Activated naive CD8-positive, alpha-beta T cell treated with anti-CD3 and anti-CD28 coated beads, Interleukin-2, amount 10 ng/mL, durations not matched to agents 7 days and 5 days (primary cell): ENCODE data around the gene MPEG1. TPM values are rescaled to one million over a fixed set of nuclear protein-coding genes. Genes with fewer than 3 reads are reported as not detected.

Experiments
- ATAC-seq: fragments of 150-1000 bp; cut with Tn5 transposase; one replicate; pipeline ENCODE4 v1.10.0; 2021; ENCODE audit warnings: low read depth, moderate library complexity
- POLR2A ChIA-PET: fragments of 350-600 bp; sonication (Branson Sonifier 250); formaldehyde crosslinking; loops from one replicate; lab custom pipeline; 2021; ENCODE audit warnings: antibody characterized with exemption; lab: Charles Lee
- DNase-seq: peaks from one replicate; pipeline ENCODE4 v3.0.0; 2021
- H3K27ac Mint-ChIP-seq: one replicate; pipeline ENCODE4 v1.8.0; 2022; ENCODE audit warnings: mild to moderate bottlenecking, mixed read lengths
- H3K27me3 Mint-ChIP-seq: one replicate; pipeline ENCODE4 v1.8.0; 2022; ENCODE audit warnings: mild to moderate bottlenecking, moderate library complexity, mixed read lengths
- H3K36me3 Mint-ChIP-seq: one replicate; pipeline ENCODE4 v1.8.0; 2021; ENCODE audit warnings: mild to moderate bottlenecking, mixed read lengths
- H3K4me1 Mint-ChIP-seq: one replicate; pipeline ENCODE4 v1.8.0; 2021; ENCODE audit warnings: mixed read lengths
- H3K4me3 Mint-ChIP-seq: one replicate; pipeline ENCODE4 v1.8.0; 2022; ENCODE audit warnings: mild to moderate bottlenecking, moderate library complexity, mixed read lengths
- H3K9me3 Mint-ChIP-seq: one replicate; pipeline ENCODE4 v1.8.0; 2021; ENCODE audit warnings: mixed read lengths
- total RNA-seq, 2 experiments: library from RNA; stranded (reverse); gene quantifications; one replicate each; pipeline ENCODE4 v1.2.3, GENCODE V29; 2021

The MPEG1 gene
- total RNA-seq, 2 experiments from 2014 or later: 1.7 to 2.0 TPM

- Mint-ChIP-seq H3K27me3 (peaks cover 11% of the 10 kb centered on the region), H3K4me1 (peaks cover 10% of the 10 kb centered on the region), H3K4me3 (no peak overlapping the region), H3K9me3 (no peaks in the 10 kb centered on the region), H3K36me3 (no peaks in the 10 kb centered on the region), H3K27ac (no peak overlapping the region)
- DNase-seq: no peak
- POLR2A ChIA-PET: no interaction called here
- no peak for ATAC-seq
These were observed 21.6 kb downstream of the MPEG1 start for GRCh38 chr11:59191095-59191494.

- peaks cover 10% of the 10 kb centered on the region for H3K4me1 Mint-ChIP-seq
- no peak overlapping the region for H3K4me3 Mint-ChIP-seq
- peaks cover 9% of the 10 kb centered on the region for H3K27me3 Mint-ChIP-seq
- H3K36me3 Mint-ChIP-seq: no peaks in the 10 kb centered on the region
- DNase-seq (no peak), ATAC-seq (no peak)
- POLR2A ChIA-PET: no interaction called here
- H3K9me3 Mint-ChIP-seq: no peaks in the 10 kb centered on the region
- H3K27ac Mint-ChIP-seq: no peak overlapping the region
These were observed 22.7 kb downstream of the MPEG1 start for GRCh38 chr11:59189986-59190385.

GRCh38 chr11:59188954-59189353, 23.8 kb downstream of the MPEG1 start:
- no peaks in the 10 kb centered on the region for H3K36me3 Mint-ChIP-seq
- H3K4me3 Mint-ChIP-seq: no peak overlapping the region
- H3K27ac Mint-ChIP-seq: no peak overlapping the region
- POLR2A ChIA-PET: no interaction called here
- ATAC-seq (no peak), DNase-seq (no peak)
- H3K9me3 Mint-ChIP-seq: no peaks in the 10 kb centered on the region
- H3K27me3 Mint-ChIP-seq: peaks cover 9% of the 10 kb centered on the region
- H3K4me1 Mint-ChIP-seq: peaks cover 10% of the 10 kb centered on the region

GRCh38 chr11:59187587-59187986, 25.1 kb downstream of the MPEG1 start:
- DNase-seq: no peak
- Mint-ChIP-seq H3K4me1 (peaks cover 10% of the 10 kb centered on the region), H3K27ac (no peak overlapping the region), H3K27me3 (peaks cover 9% of the 10 kb centered on the region), H3K4me3 (no peak overlapping the region), H3K36me3 (no peaks in the 10 kb centered on the region), H3K9me3 (no peaks in the 10 kb centered on the region)
- no peak for ATAC-seq
- POLR2A ChIA-PET: no interaction called here

- H3K27ac Mint-ChIP-seq: no peak overlapping the region
- H3K9me3 Mint-ChIP-seq: no peaks in the 10 kb centered on the region
- no peaks in the 10 kb centered on the region for H3K36me3 Mint-ChIP-seq
- DNase-seq (no peak), ATAC-seq (no peak)
- POLR2A ChIA-PET: no interaction called here
- no peak overlapping the region for H3K4me3 Mint-ChIP-seq
- peaks cover 9% of the 10 kb centered on the region for H3K27me3 Mint-ChIP-seq
- peaks cover 10% of the 10 kb centered on the region for H3K4me1 Mint-ChIP-seq
These were observed 25.7 kb downstream of the MPEG1 start for GRCh38 chr11:59187035-59187434.

- POLR2A ChIA-PET: no interaction called here
- ATAC-seq (peak; percentile 47), DNase-seq (peak; percentile 63)
- no peaks in the 10 kb centered on the region for H3K36me3 Mint-ChIP-seq
- H3K9me3 Mint-ChIP-seq: no peaks in the 10 kb centered on the region
- H3K27me3 Mint-ChIP-seq: peaks cover 9% of the 10 kb centered on the region
- H3K27ac Mint-ChIP-seq: no peak overlapping the region
- H3K4me1 Mint-ChIP-seq: peaks cover 9% of the 10 kb centered on the region
- H3K4me3 Mint-ChIP-seq: no peak overlapping the region
These were observed 26.6 kb downstream of the MPEG1 start for GRCh38 chr11:59186130-59186594.

GRCh38 chr11:59185386-59185945, 27.3 kb downstream of the MPEG1 start:
- Mint-ChIP-seq H3K27ac (no peak overlapping the region), H3K27me3 (peaks cover 11% of the 10 kb centered on the region), H3K9me3 (no peaks in the 10 kb centered on the region), H3K36me3 (no peaks in the 10 kb centered on the region), H3K4me3 (no peak overlapping the region), H3K4me1 (peaks cover 2% of the 10 kb centered on the region)
- ATAC-seq (no peak), DNase-seq (no peak)
- POLR2A ChIA-PET: no interaction called here

- POLR2A ChIA-PET: no interaction called here
- Mint-ChIP-seq H3K4me1 (peaks cover 2% of the 10 kb centered on the region), H3K9me3 (no peaks in the 10 kb centered on the region), H3K27ac (no peak overlapping the region), H3K36me3 (no peaks in the 10 kb centered on the region), H3K4me3 (no peak overlapping the region), H3K27me3 (peaks cover 11% of the 10 kb centered on the region)
- DNase-seq (no peak), ATAC-seq (no peak)
These were observed 27.9 kb downstream of the MPEG1 start for GRCh38 chr11:59184691-59185339.

- DNase-seq (no peak), ATAC-seq (no peak)
- Mint-ChIP-seq H3K36me3 (no peaks in the 10 kb centered on the region), H3K4me3 (no peak overlapping the region), H3K9me3 (peaks cover 3% of the 10 kb centered on the region), H3K27me3 (peaks cover 11% of the 10 kb centered on the region), H3K4me1 (peaks cover 2% of the 10 kb centered on the region), H3K27ac (no peak overlapping the region)
- POLR2A ChIA-PET: no interaction called here
These were observed 29.0 kb downstream of the MPEG1 start for GRCh38 chr11:59183771-59184170.

- no peaks in the 10 kb centered on the region for H3K4me1 Mint-ChIP-seq
- DNase-seq: no peak
- ATAC-seq: no peak
- POLR2A ChIA-PET: no interaction called here
- peaks cover 8% of the 10 kb centered on the region for H3K27me3 Mint-ChIP-seq
- H3K36me3 Mint-ChIP-seq: no peaks in the 10 kb centered on the region
- no peak overlapping the region for H3K27ac Mint-ChIP-seq
- H3K4me3 Mint-ChIP-seq: no peak overlapping the region
- peaks cover 3% of the 10 kb centered on the region for H3K9me3 Mint-ChIP-seq
These were observed 30.1 kb downstream of the MPEG1 start for GRCh38 chr11:59182457-59183151.

- H3K27ac Mint-ChIP-seq: no peak overlapping the region
- no peak for DNase-seq
- H3K9me3 Mint-ChIP-seq: peaks cover 3% of the 10 kb centered on the region
- no peaks in the 10 kb centered on the region for H3K36me3 Mint-ChIP-seq
- H3K4me1 Mint-ChIP-seq: no peaks in the 10 kb centered on the region
- no peak overlapping the region for H3K4me3 Mint-ChIP-seq
- POLR2A ChIA-PET: no interaction called here
- H3K27me3 Mint-ChIP-seq: peaks cover 4% of the 10 kb centered on the region
- ATAC-seq: no peak
These were observed 30.8 kb downstream of the MPEG1 start for GRCh38 chr11:59181746-59182456.

GRCh38 chr11:59180907-59181306, 31.8 kb downstream of the MPEG1 start:
- no peak overlapping the region for H3K4me3 Mint-ChIP-seq
- H3K27me3 Mint-ChIP-seq: peaks cover 7% of the 10 kb centered on the region
- ATAC-seq: no peak
- H3K36me3 Mint-ChIP-seq: no peaks in the 10 kb centered on the region
- H3K27ac Mint-ChIP-seq: no peak overlapping the region
- no peak for DNase-seq
- H3K4me1 Mint-ChIP-seq: no peaks in the 10 kb centered on the region
- peaks cover 3% of the 10 kb centered on the region for H3K9me3 Mint-ChIP-seq
- POLR2A ChIA-PET: no interaction called here

- peaks cover 14% of the 10 kb centered on the region for H3K27me3 Mint-ChIP-seq
- DNase-seq (no peak), ATAC-seq (no peak)
- POLR2A ChIA-PET: no interaction called here
- H3K4me1 Mint-ChIP-seq: no peaks in the 10 kb centered on the region
- H3K36me3 Mint-ChIP-seq: no peaks in the 10 kb centered on the region
- peaks cover 3% of the 10 kb centered on the region for H3K9me3 Mint-ChIP-seq
- no peak overlapping the region for H3K27ac Mint-ChIP-seq
- H3K4me3 Mint-ChIP-seq: no peak overlapping the region
These were observed 32.5 kb downstream of the MPEG1 start for GRCh38 chr11:59180168-59180776.
